Sigmoid colon (tissue), 7 donors: ENCODE results near the gene FAM162A. TPM values are rescaled to one million over a fixed set of nuclear protein-coding genes. Genes with fewer than 3 reads are reported as not detected.

Source experiments
- DNase-seq: peaks from one replicate; pipeline ENCODE4 v3.0.0-alpha.2; 2019
- H3K27ac ChIP-seq, 4 donors: fragments of 200-600 bp; sonication (generic); one replicate each; pipeline ENCODE4 v1.5.1; 2016 to 2019; ENCODE audit warnings: mild to moderate bottlenecking in 1 of 4
- H3K27me3 ChIP-seq, 3 donors: fragments of 200-600 bp; sonication (generic); one replicate each; pipeline ENCODE4 v1.5.1; 2019; ENCODE audit warnings: mild to moderate bottlenecking in 1 of 3
- H3K36me3 ChIP-seq, 4 donors: fragments of 200-600 bp; sonication (generic); one replicate each; pipeline ENCODE4 v1.5.1; 2016 to 2019
- H3K4me1 ChIP-seq, 4 donors: fragments of 200-600 bp; sonication (generic); one replicate each; pipeline ENCODE4 v1.5.1; 2017 to 2019
- H3K4me3 ChIP-seq, 4 donors: fragments of 200-600 bp; sonication (generic); one replicate each; pipeline ENCODE4 v1.5.1; 2017 to 2019; ENCODE audit warnings: mild to moderate bottlenecking in 2 of 4, moderate library complexity in 1 of 4
- H3K9me3 ChIP-seq, 4 donors: fragments of 200-600 bp in 3 of 4; sonication (generic) in 3 of 4; one replicate each; pipeline versions ENCODE4 v1.5.1 to v1.6.1; 2013 to 2019
- EP300 ChIP-seq, 4 donors: sonication (generic); formaldehyde crosslinking; IDR thresholded peaks; one replicate each; pipeline ENCODE4 v1.6.1; 2017; ENCODE audit warnings: antibody characterized with exemption in 4 of 4
- POLR2A ChIP-seq, 2 donors: fragments of 450-650 bp; IDR thresholded peaks; one replicate each; pipeline ENCODE4 v1.6.1; 2016; ENCODE audit warnings: antibody characterized with exemption in 2 of 2, mild to moderate bottlenecking in 2 of 2, moderate library complexity in 2 of 2
- POLR2AphosphoS5 ChIP-seq, 4 donors: sonication (generic); formaldehyde crosslinking; IDR thresholded peaks; one replicate each; pipeline ENCODE4 v1.6.1; 2017; ENCODE audit warnings: antibody characterized with exemption in 4 of 4
- WGBS, 2 donors: extraction: QIAGEN DNeasy Blood & Tissue Kit; methylation state at CpG; one replicate each; pipeline ENCODE4 v1.1.7; 2013; 5-methylcytosine and 5-hydroxymethylcytosine counted together
- intact Hi-C: fragments of 100-400 bp; cut with DNase I; formaldehyde crosslinking; loops from one replicate; pipeline ENCODE4 v1.15.1; 2023
- polyA plus RNA-seq, 3 donors: library from polyadenylated mRNA; stranded (reverse); fragments of 200-250 nt; gene quantifications; one replicate each; pipeline ENCODE4 v1.2.3, GENCODE V29; 2013
- total RNA-seq, 4 donors: library from RNA; depleted of rRNA; stranded (reverse); fragments of >200 nt; gene quantifications; one replicate each; pipeline ENCODE4 v1.1.0, GENCODE V29; 2016
- TF ChIP-seq, protein P1 (sequence below), 4 experiments: fragments of 450-650 bp in 3 of 4; fragments of 200-600 bp in 1 of 4; IDR thresholded peaks; one replicate each; pipeline ENCODE4 v1.5.1; 2016 to 2019; ENCODE audit warnings: antibody characterized with exemption in 4 of 4, mild to moderate bottlenecking in 3 of 4, moderate library complexity in 2 of 4
- donor health status: healthy with polysubstance abuse.
- donor health status: Bipolar disorder and iron deficiency.
- donor health status: healthy.

FAM162A gene
- total and polyA plus RNA-seq, 7 donors: 37.1 to 298 (median 56.6) TPM

DNA sequence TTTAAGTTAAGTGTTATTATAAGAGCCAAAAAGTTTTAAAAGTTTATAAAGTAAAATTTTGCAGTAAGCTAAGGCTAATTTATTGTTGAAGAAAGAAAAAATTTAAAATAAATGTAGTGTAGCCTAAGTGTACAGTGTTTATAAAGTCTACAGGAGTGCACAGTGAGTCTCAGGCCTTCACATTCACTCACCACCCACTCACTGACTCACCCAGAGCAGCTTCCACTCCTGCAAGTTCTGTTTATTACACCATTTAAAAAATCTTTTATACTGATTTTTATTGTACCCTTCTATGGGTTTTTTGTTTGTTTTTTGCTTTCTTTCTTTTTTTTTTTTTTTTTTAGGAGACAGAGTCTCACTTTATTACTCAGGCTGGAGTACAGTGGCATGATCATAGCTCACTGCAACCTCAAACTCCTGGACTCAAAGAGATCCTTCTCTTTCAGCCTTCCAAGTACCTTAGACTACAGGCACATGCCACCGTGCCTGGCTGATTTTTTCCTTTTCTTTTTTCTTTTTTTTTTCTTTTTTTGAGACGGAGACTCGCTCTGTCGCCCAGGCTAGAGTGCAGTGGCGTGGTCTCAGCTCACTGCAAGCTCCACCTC lies 33.1 kb upstream of the FAM162A start:
- no peaks in the 10 kb centered on the region for H3K9me3 ChIP-seq
- DNase-seq: no peak
- 14 to 79% methylated on average over 5 of the region's 5 CpGs for WGBS, 2 donors

GRCh38 chr3:122351612-122352011 lies 32.4 kb upstream of the FAM162A start:
- intact Hi-C loops: loop anchor here (10.0 kb wide), 1 partner anchor 807 kb away; the partner anchor contains the start of gene POLQ
- no peaks in the 10 kb centered on the region for H3K9me3 ChIP-seq
- TF ChIP-seq, protein P1, sequence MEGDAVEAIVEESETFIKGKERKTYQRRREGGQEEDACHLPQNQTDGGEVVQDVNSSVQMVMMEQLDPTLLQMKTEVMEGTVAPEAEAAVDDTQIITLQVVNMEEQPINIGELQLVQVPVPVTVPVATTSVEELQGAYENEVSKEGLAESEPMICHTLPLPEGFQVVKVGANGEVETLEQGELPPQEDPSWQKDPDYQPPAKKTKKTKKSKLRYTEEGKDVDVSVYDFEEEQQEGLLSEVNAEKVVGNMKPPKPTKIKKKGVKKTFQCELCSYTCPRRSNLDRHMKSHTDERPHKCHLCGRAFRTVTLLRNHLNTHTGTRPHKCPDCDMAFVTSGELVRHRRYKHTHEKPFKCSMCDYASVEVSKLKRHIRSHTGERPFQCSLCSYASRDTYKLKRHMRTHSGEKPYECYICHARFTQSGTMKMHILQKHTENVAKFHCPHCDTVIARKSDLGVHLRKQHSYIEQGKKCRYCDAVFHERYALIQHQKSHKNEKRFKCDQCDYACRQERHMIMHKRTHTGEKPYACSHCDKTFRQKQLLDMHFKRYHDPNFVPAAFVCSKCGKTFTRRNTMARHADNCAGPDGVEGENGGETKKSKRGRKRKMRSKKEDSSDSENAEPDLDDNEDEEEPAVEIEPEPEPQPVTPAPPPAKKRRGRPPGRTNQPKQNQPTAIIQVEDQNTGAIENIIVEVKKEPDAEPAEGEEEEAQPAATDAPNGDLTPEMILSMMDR (IDR thresholded peaks at IDR 0.05): no peak
- TF ChIP-seq EP300 (IDR thresholded peaks at IDR 0.05) (no peak), POLR2AphosphoS5 (IDR thresholded peaks at IDR 0.05) (no peak), POLR2A (IDR thresholded peaks at IDR 0.05) (no peak)
- no peaks in the 10 kb centered on the region for H3K36me3 ChIP-seq
- no peak overlapping the region for H3K27ac ChIP-seq
- no peaks in the 10 kb centered on the region for H3K27me3 ChIP-seq
- no peak for DNase-seq
- no peak overlapping the region for H3K4me3 ChIP-seq
- 45 to 90% methylated on average over 4 of the region's 4 CpGs for WGBS, 2 donors
- no peaks in the 10 kb centered on the region for H3K4me1 ChIP-seq

More for the DNA sequence above, 33.1 kb upstream of the FAM162A start:
- H3K27me3 ChIP-seq: no peaks in the 10 kb centered on the region
- no peaks in the 10 kb centered on the region for H3K36me3 ChIP-seq
- no peak overlapping the region for H3K4me3 ChIP-seq
- intact Hi-C loops: loop anchor here (10.0 kb wide), 1 partner anchor 806 kb away; the partner anchor contains the start of gene POLQ
- H3K27ac ChIP-seq: no peak overlapping the region
- no peak for TF ChIP-seq POLR2AphosphoS5 (IDR thresholded peaks at IDR 0.05)
- TF ChIP-seq, protein P1 (IDR thresholded peaks at IDR 0.05): no peak
- TF ChIP-seq POLR2A (IDR thresholded peaks at IDR 0.05): no peak
- no peak for TF ChIP-seq EP300 (IDR thresholded peaks at IDR 0.05)
- H3K4me1 ChIP-seq: no peaks in the 10 kb centered on the region

GRCh38 chr3:122353215-122353614 lies 30.8 kb upstream of the FAM162A start:
- Histone ChIP-seq H3K4me3 (no peak overlapping the region), H3K27ac (no peak overlapping the region), H3K36me3 (peaks cover 0 to 1% (median 0%) of the 10 kb centered on the region in 4 donors), H3K4me1 (no peaks in the 10 kb centered on the region), H3K27me3 (no peaks in the 10 kb centered on the region), H3K9me3 (no peaks in the 10 kb centered on the region)
- no peak for DNase-seq
- TF ChIP-seq POLR2AphosphoS5 (IDR thresholded peaks at IDR 0.05) (no peak), POLR2A (IDR thresholded peaks at IDR 0.05) (no peak), EP300 (IDR thresholded peaks at IDR 0.05) (no peak)
- TF ChIP-seq, protein P1 (IDR thresholded peaks at IDR 0.05): no peak
- WGBS, 2 donors: 62 to 75% methylated on average over 2 of the region's 2 CpGs
- intact Hi-C loops: loop anchor here (10.0 kb wide), 1 partner anchor 808 kb away; the partner anchor contains the start of gene POLQ

- H3K4me1 ChIP-seq: no peaks in the 10 kb centered on the region
- no peaks in the 10 kb centered on the region for H3K27me3 ChIP-seq
- H3K4me3 ChIP-seq: no peak overlapping the region
- intact Hi-C loops: loop anchor here (10.0 kb wide), 1 partner anchor 809 kb away; the partner anchor contains the start of gene POLQ
- H3K9me3 ChIP-seq: no peaks in the 10 kb centered on the region
- peaks cover 0 to 9% (median 2%) of the 10 kb centered on the region in 4 donors for H3K36me3 ChIP-seq
- TF ChIP-seq POLR2A (IDR thresholded peaks at IDR 0.05): no peak
- no peak for TF ChIP-seq EP300 (IDR thresholded peaks at IDR 0.05)
- H3K27ac ChIP-seq: no peak overlapping the region
- no peak for DNase-seq
- WGBS, 2 donors: 97 to 99% methylated on average over 1 of the region's 1 CpG
Observed at GRCh38 chr3:122353893-122354401, 30.0 kb upstream of the FAM162A start.

- Histone ChIP-seq H3K4me3 (no peak overlapping the region), H3K27me3 (no peaks in the 10 kb centered on the region), H3K4me1 (no peaks in the 10 kb centered on the region), H3K9me3 (no peaks in the 10 kb centered on the region), H3K27ac (no peak overlapping the region), H3K36me3 (peaks cover 0 to 13% (median 2%) of the 10 kb centered on the region in 4 donors)
- TF ChIP-seq POLR2AphosphoS5 (IDR thresholded peaks at IDR 0.05): no peak
- TF ChIP-seq, protein P1 (IDR thresholded peaks at IDR 0.05): no peak
- TF ChIP-seq POLR2A (IDR thresholded peaks at IDR 0.05): no peak
- TF ChIP-seq EP300 (IDR thresholded peaks at IDR 0.05): no peak
- no peak for DNase-seq
- WGBS, 2 donors: 42 to 43% methylated on average over 4 of the region's 4 CpGs
- intact Hi-C loops: loop anchor here (10.0 kb wide), 1 partner anchor 811 kb away; the partner anchor contains the start of gene POLQ
Observed at GRCh38 chr3:122355612-122356011, 28.4 kb upstream of the FAM162A start.
